H1 (cell line): ENCODE data around the gene TGFB3. TPM values are rescaled to one million over a fixed set of nuclear protein-coding genes. Genes with fewer than 3 reads are reported as not detected.

ENCODE experiments used
- ATF2 ChIP-seq: IDR thresholded peaks from 2 replicates; pipeline ENCODE4 v1.6.1; 2012; ENCODE audit warnings: low read length, inconsistent platforms
- BACH1 ChIP-seq: IDR thresholded peaks from 2 replicates; pipeline ENCODE4 v1.6.1; 2012; ENCODE audit warnings: low read length, improper control_type of control experiment
- BCL11A ChIP-seq, 2 experiments: IDR thresholded peaks; one replicate each; pipeline ENCODE4 v1.6.1; 2011; ENCODE audit warnings: low read depth in 2 of 2, low read length in 2 of 2, mild to moderate bottlenecking in 2 of 2
- BRCA1 ChIP-seq: IDR thresholded peaks from 2 replicates; pipeline ENCODE4 v1.6.1; 2012; ENCODE audit warnings: low read depth, low read length, improper control_type of control experiment
- CHD1 ChIP-seq: IDR thresholded peaks from 2 replicates; pipeline ENCODE4 v1.6.1; 2012; ENCODE audit warnings: low read depth, low read length, improper control_type of control experiment
- E2F6 ChIP-seq: IDR thresholded peaks from 2 replicates; pipeline ENCODE4 v1.6.1; 2012; ENCODE audit warnings: inconsistent platforms
- EP300 ChIP-seq, 2 experiments: IDR thresholded peaks; 1 replicate in 1 of 2; 2 replicates in 1 of 2; pipeline ENCODE4 v1.6.1; 2011 to 2012; ENCODE audit warnings: low read depth in 2 of 2, low read length in 2 of 2, mild to moderate bottlenecking in 2 of 2, borderline replicate concordance in 1 of 2, inconsistent platforms in 1 of 2, moderate library complexity in 1 of 2
- EZH2 ChIP-seq: fragments of 200-600 bp; sonication (generic); IDR thresholded peaks from 2 replicates; pipeline ENCODE4 v1.7.1; 2012; ENCODE audit warnings: low read depth, mild to moderate bottlenecking, moderate library complexity, low read length, inconsistent platforms; ENCODE audit not compliant: severe bottlenecking
- HDAC2 ChIP-seq, 2 experiments: fragments of 300-600 bp in 1 of 2; sonication (generic) in 1 of 2; IDR thresholded peaks; 2 replicates each; pipeline ENCODE4 v1.6.1; 2011 to 2012; ENCODE audit warnings: low read depth in 2 of 2, low read length in 2 of 2, mild to moderate bottlenecking in 2 of 2, moderate library complexity in 2 of 2, borderline replicate concordance in 1 of 2, inconsistent platforms in 1 of 2
- HDAC6 ChIP-seq: IDR thresholded peaks from one replicate; pipeline ENCODE4 v1.7.1; 2012; ENCODE audit warnings: low read depth, mild to moderate bottlenecking, inconsistent platforms, low read length, moderate library complexity
- PHF8 ChIP-seq: fragments of 200-600 bp; sonication (generic); conservative IDR thresholded peaks from 2 replicates; pipeline ENCODE4 v1.7.1; 2012; ENCODE audit warnings: low read depth, mild to moderate bottlenecking, inconsistent platforms, low read length, moderate library complexity
- SUZ12 ChIP-seq: fragments of 200-600 bp; sonication (generic); IDR thresholded peaks from 2 replicates; pipeline ENCODE4 v1.6.1; 2012; ENCODE audit warnings: mild to moderate bottlenecking, inconsistent platforms, low read length, moderate library complexity, mixed read lengths
- TAF7 ChIP-seq: optimal IDR thresholded peaks from 2 replicates; pipeline ENCODE3; 2011; ENCODE audit warnings: low read depth, mild to moderate bottlenecking, inconsistent platforms, low read length, moderate library complexity, borderline replicate concordance
- USF2 ChIP-seq: IDR thresholded peaks from 2 replicates; pipeline ENCODE4 v1.6.1; 2011; ENCODE audit warnings: low read length, improper control_type of control experiment
- ZNF274 ChIP-seq: IDR thresholded peaks from 2 replicates; pipeline ENCODE4 v1.7.0; 2012; ENCODE audit warnings: low read length, borderline replicate concordance; ENCODE audit errors: extremely low read depth
- polyA plus RNA-seq, 7 experiments: library from polyadenylated mRNA; depleted of rRNA in 3 of 7; stranded (reverse) in 5 of 7; unstranded in 2 of 7; fragments of >200 nt in 5 of 7; fragments of 200-250 nt in 2 of 7; gene quantifications; 1 replicate in 5 of 7; 2 replicates in 1 of 7; 4 replicates in 1 of 7; pipeline versions ENCODE4 v1.2.1 to v1.2.3, GENCODE V29; 2011 to 2013; ENCODE audit warnings: missing spikeins in 2 of 7, mixed read lengths in 2 of 7
- total RNA-seq: library from RNA; stranded (reverse); fragmentation: NEBNext Ultra II Directional; extraction: Animal tissue kit (Norgen Biotek cat#: 25700); gene quantifications from 2 replicates; pipeline ENCODE4 v1.2.1, GENCODE V29; 2021

The TGFB3 gene
- total and polyA plus RNA-seq, 2 of the 8 experiments (the other 6 are each of a cell fraction or from before 2014, with no cell fraction given), result 0.65 to 0.86 TPM

GRCh38 chr14:75982266-75983018 lies 647 bp upstream of the TGFB3 start (continued):
- no peak for TF ChIP-seq USF2
- no peak for TF ChIP-seq ATF2
- TF ChIP-seq EZH2, result no peak
- TF ChIP-seq ZNF274, result no peak
- no peak for TF ChIP-seq TAF7
- TF ChIP-seq SUZ12, result no peak
- TF ChIP-seq E2F6, result peak; percentile 30; the same call in 1 of the 2 replicates
- TF ChIP-seq BRCA1, result no peak
- no peak for TF ChIP-seq CHD1
- TF ChIP-seq PHF8, result 0 out of 2 replicates have a peak, but pooled peaks have one; percentile 21
- TF ChIP-seq HDAC2 (IDR thresholded peaks at IDR 0.05; ENCODE audit: borderline replicate concordance in 1 of 2, low read depth in 2 of 2, low read length in 2 of 2), result peak in 1 of 2 experiments; percentile 88; a peak in 1 of 4 replicates
- TF ChIP-seq EP300 (IDR thresholded peaks at IDR 0.05; ENCODE audit: borderline replicate concordance in 1 of 2, low read depth in 2 of 2, low read length in 2 of 2), result no peak
- TF ChIP-seq BCL11A (IDR thresholded peaks at IDR 0.05; ENCODE audit: low read depth in 2 of 2, low read length in 2 of 2), result no peak
- TF ChIP-seq HDAC6, result no peak
- TF ChIP-seq BACH1, result no peak
